Erythroblast (primary cell): ENCODE measurements around the gene TAAR1.
A peak's percentile ranks its signal among the peaks of the same experiment; 100 is the strongest.
"Not testable (repeated sequence)": the region's sequence is repeated elsewhere in the genome, so short reads cannot be mapped to it uniquely, and the experiment has no call there.

ENCODE experiments used
- DNase-seq, 2 experiments: peaks; one replicate each; lab custom pipeline; 2025; lab: John Stamatoyannopoulos, UW
- GATA1 ChIP-seq: IDR thresholded peaks from 2 replicates; pipeline ENCODE4 v1.6.1; 2011; ENCODE audit warnings: low read depth, mild to moderate bottlenecking, control low read depth, low read length, moderate library complexity
- POLR2A ChIP-seq: IDR thresholded peaks from 2 replicates; pipeline ENCODE4 v1.6.1; 2011; ENCODE audit warnings: mild to moderate bottlenecking, low read length

The TAAR1 gene

GRCh38 chr6:132634796-132635195 is 24.2 kb downstream of the TAAR1 start:
- no peak for DNase-seq

GRCh38 chr6:132633362-132633761 is 25.6 kb downstream of the TAAR1 start:
- DNase-seq: no peak
- no peak for TF ChIP-seq GATA1
- no peak for TF ChIP-seq POLR2A

More at GRCh38 chr6:132634796-132635195, 24.2 kb downstream of the TAAR1 start:
- no peak for TF ChIP-seq POLR2A
- no peak for TF ChIP-seq GATA1

- no peak for DNase-seq
- TF ChIP-seq GATA1 (no peak), POLR2A (no peak)
Measured at GRCh38 chr6:132624175-132624574, 34.8 kb downstream of the TAAR1 start, which contains the start of gene TAAR2. TSS of gene TAAR2 (minus strand) at chr6:132624275. CDS start at chr6:132624275, 0 bp downstream.

GRCh38 chr6:132623106-132623845 is 35.7 kb downstream of the TAAR1 start:
- DNase-seq: no peak
- TF ChIP-seq POLR2A (no peak), GATA1 (no peak)

GRCh38 chr6:132616677-132617076 is 42.3 kb downstream of the TAAR1 start:
- TF ChIP-seq POLR2A (no peak), GATA1 (no peak)
- DNase-seq: no peak

DNA sequence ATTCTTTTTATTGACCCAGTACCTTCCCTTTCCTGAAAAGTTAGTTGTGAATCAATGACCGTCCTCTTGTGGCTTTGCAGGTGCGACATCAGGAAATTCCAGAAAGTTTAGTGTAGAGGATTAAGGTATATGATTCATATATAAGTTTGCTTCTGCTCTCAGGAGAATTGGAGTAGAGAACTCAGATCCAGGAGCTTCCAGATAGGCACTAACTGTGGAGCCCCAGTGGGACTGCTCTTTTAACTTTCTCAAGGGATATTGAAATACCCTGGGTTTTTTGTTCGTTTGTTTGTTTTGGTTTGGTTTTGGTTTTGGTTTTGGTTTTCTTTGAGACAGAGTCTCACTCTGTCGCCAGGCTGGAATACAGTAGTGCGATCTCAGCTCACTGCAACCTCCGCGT is 44.4 kb downstream of the TAAR1 start:
- no peak for TF ChIP-seq GATA1
- TF ChIP-seq POLR2A: no peak
- DNase-seq: no peak

GRCh38 chr6:132612449-132613108 is 46.4 kb downstream of the TAAR1 start:
- DNase-seq: no peak
- TF ChIP-seq POLR2A (no peak), GATA1 (no peak)

GRCh38 chr6:132611616-132612015 is 47.4 kb downstream of the TAAR1 start:
- no peak for TF ChIP-seq GATA1
- no peak for TF ChIP-seq POLR2A
- DNase-seq: no peak

GRCh38 chr6:132607544-132608233 is 51.3 kb downstream of the TAAR1 start:
- TF ChIP-seq POLR2A: no peak
- no peak for DNase-seq

- DNase-seq: no peak
- TF ChIP-seq POLR2A: no peak
- TF ChIP-seq GATA1: no peak
Measured at GRCh38 chr6:132604635-132605152, 54.3 kb downstream of the TAAR1 start.

- not testable (repeated sequence) for DNase-seq
Measured at GRCh38 chr6:132600900-132601299, 58.1 kb downstream of the TAAR1 start.

DNA sequence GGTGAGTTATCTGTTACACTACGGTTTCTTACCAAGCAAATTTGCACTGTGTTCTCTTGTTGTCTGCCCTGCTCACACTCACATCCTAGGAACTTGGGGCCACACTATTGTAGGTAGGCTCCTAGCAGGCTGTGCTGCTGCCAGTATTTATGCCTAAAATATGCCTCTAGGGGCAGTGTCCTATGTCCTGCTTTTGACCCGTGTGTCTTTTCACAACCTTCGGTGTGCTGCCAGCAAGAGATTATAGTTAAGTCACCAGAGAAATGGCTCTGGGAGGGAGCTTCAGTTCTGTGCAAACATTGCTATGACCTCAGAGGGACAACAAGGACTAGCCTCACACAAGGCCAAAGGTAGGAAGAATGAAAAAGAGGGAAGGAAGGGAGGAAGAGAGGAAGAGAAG is 60.5 kb downstream of the TAAR1 start:
- peak; percentile 1 to 3 for DNase-seq

GRCh38 chr6:132596201-132596600 is 62.8 kb downstream of the TAAR1 start:
- no peak for TF ChIP-seq POLR2A
- TF ChIP-seq GATA1: no peak
- no peak for DNase-seq

More for the DNA sequence above, 60.5 kb downstream of the TAAR1 start:
- TF ChIP-seq POLR2A: no peak
- no peak for TF ChIP-seq GATA1
